H9 (cell line): ENCODE results near the gene LGALS4. TPM values are rescaled to one million over a fixed set of nuclear protein-coding genes. Genes with fewer than 3 reads are reported as not detected.
A peak's percentile ranks its signal among the peaks of the same experiment; 100 is the strongest.

ENCODE experiments used
- DNase-seq: peaks from one replicate; pipeline ENCODE4 v3.0.0-alpha.2; 2017
- H2AFZ ChIP-seq: one replicate; pipeline ENCODE4 v1.6.1; 2013; ENCODE audit warnings: mild to moderate bottlenecking, low read length, control low read depth, moderate library complexity
- H2AK5ac ChIP-seq: 2 replicates; pipeline ENCODE4 v1.6.1; 2013; ENCODE audit warnings: low read length, control low read depth, mixed read lengths; ENCODE audit not compliant: insufficient read length
- H2BK120ac ChIP-seq: one replicate; pipeline ENCODE4 v1.6.1; 2013; ENCODE audit warnings: low read depth, mild to moderate bottlenecking, low read length, control low read depth, inconsistent platforms; ENCODE audit not compliant: poor library complexity, severe bottlenecking
- H2BK12ac ChIP-seq: 2 replicates; pipeline ENCODE4 v1.6.1; 2013; ENCODE audit warnings: low read length, control low read depth, mixed read lengths, low read depth; ENCODE audit not compliant: insufficient read length
- H2BK15ac ChIP-seq: 2 replicates; pipeline ENCODE4 v1.6.1; 2013; ENCODE audit warnings: low read depth, low read length, control low read depth
- H2BK20ac ChIP-seq: one replicate; pipeline ENCODE4 v1.6.1; 2013; ENCODE audit warnings: low read depth, mild to moderate bottlenecking, low read length, control low read depth, inconsistent platforms; ENCODE audit not compliant: poor library complexity, severe bottlenecking
- H2BK5ac ChIP-seq: 2 replicates; pipeline ENCODE4 v1.6.1; 2013; ENCODE audit warnings: low read length, control low read depth, mixed read lengths; ENCODE audit not compliant: insufficient read length
- H3K14ac ChIP-seq: 2 replicates; pipeline ENCODE4 v1.6.1; 2013; ENCODE audit warnings: low read length, control low read depth; ENCODE audit not compliant: insufficient read depth
- H3K18ac ChIP-seq: 2 replicates; pipeline ENCODE4 v1.6.1; 2013; ENCODE audit warnings: low read depth, mild to moderate bottlenecking, mixed read lengths, low read length, control low read depth; ENCODE audit not compliant: insufficient read length
- H3K23ac ChIP-seq: 2 replicates; pipeline ENCODE4 v1.6.1; 2013; ENCODE audit warnings: low read length, control low read depth, mixed read lengths, low read depth; ENCODE audit not compliant: insufficient read length
- H3K23me2 ChIP-seq: 2 replicates; pipeline ENCODE4 v1.6.1; 2013; ENCODE audit warnings: low read depth, mild to moderate bottlenecking, mixed read lengths, low read length, control low read depth; ENCODE audit not compliant: insufficient read length, poor library complexity, severe bottlenecking
- H3K27ac ChIP-seq: 2 replicates; pipeline ENCODE4 v1.5.1; 2013; ENCODE audit warnings: low read length, control low read depth, mixed read lengths, low read depth; ENCODE audit not compliant: insufficient read length
- H3K27me3 ChIP-seq: 2 replicates; pipeline ENCODE4 v1.6.1; 2013; ENCODE audit warnings: low read length, control low read depth, inconsistent platforms; ENCODE audit not compliant: insufficient read depth
- H3K4ac ChIP-seq: 2 replicates; pipeline ENCODE4 v1.6.1; 2013; ENCODE audit warnings: low read depth, mild to moderate bottlenecking, control low read depth, inconsistent platforms, low read length, moderate library complexity
- H3K4me1 ChIP-seq: 2 replicates; pipeline ENCODE4 v1.6.1; 2013; ENCODE audit warnings: low read length, control low read depth, inconsistent platforms; ENCODE audit not compliant: insufficient read depth
- H3K4me2 ChIP-seq: 2 replicates; pipeline ENCODE4 v1.6.1; 2013; ENCODE audit warnings: low read length, control low read depth, mixed read lengths; ENCODE audit not compliant: insufficient read length, insufficient read depth
- H3K56ac ChIP-seq: 2 replicates; pipeline ENCODE4 v1.6.1; 2013; ENCODE audit warnings: low read depth, mild to moderate bottlenecking, mixed read lengths, low read length, control low read depth; ENCODE audit not compliant: insufficient read length
- H3K79me1 ChIP-seq: 2 replicates; pipeline ENCODE4 v1.6.1; 2013; ENCODE audit warnings: low read depth, mild to moderate bottlenecking, moderate library complexity, low read length, control low read depth, inconsistent platforms; ENCODE audit not compliant: insufficient read depth, poor library complexity, severe bottlenecking
- H3K79me2 ChIP-seq: 2 replicates; pipeline ENCODE4 v1.6.1; 2013; ENCODE audit warnings: low read length, control low read depth, inconsistent platforms; ENCODE audit not compliant: insufficient read depth
- H3K9ac ChIP-seq: 2 replicates; pipeline ENCODE4 v1.6.1; 2013; ENCODE audit warnings: low read length, control low read depth, mixed read lengths; ENCODE audit not compliant: insufficient read length; ENCODE audit errors: extremely low read depth
- H3K9me3 ChIP-seq: one replicate; pipeline ENCODE4 v1.6.1; 2013; ENCODE audit warnings: low read depth, low read length, inconsistent platforms; ENCODE audit not compliant: control insufficient read depth
- H3T11ph ChIP-seq: one replicate; pipeline ENCODE4 v1.6.1; 2013; ENCODE audit warnings: mild to moderate bottlenecking, low read length, control low read depth, inconsistent platforms
- H4K20me1 ChIP-seq: one replicate; pipeline ENCODE4 v1.6.1; 2013; ENCODE audit not compliant: control insufficient read depth, insufficient read length, insufficient read depth
- H4K5ac ChIP-seq: 2 replicates; pipeline ENCODE4 v1.6.1; 2013; ENCODE audit warnings: low read depth, mild to moderate bottlenecking, mixed read lengths, low read length, control low read depth; ENCODE audit not compliant: insufficient read length
- H4K8ac ChIP-seq: replicated peaks from 2 replicates; pipeline ENCODE4 v1.6.1; 2013; ENCODE audit warnings: low read length, control low read depth, mixed read lengths, low read depth; ENCODE audit not compliant: insufficient read length
- H4K91ac ChIP-seq: 2 replicates; pipeline ENCODE4 v1.6.1; 2013; ENCODE audit warnings: low read depth, mild to moderate bottlenecking, moderate library complexity, mixed read lengths, low read length, control low read depth; ENCODE audit not compliant: insufficient read length
- H3K27ac Mint-ChIP-seq, 3 experiments: 2 replicates in 2 of 3; 3 replicates in 1 of 3; pipeline ENCODE4 v1.8.0; 2020 to 2021; ENCODE audit warnings: mixed read lengths in 3 of 3, mild to moderate bottlenecking in 1 of 3, moderate library complexity in 1 of 3
- H3K27me3 Mint-ChIP-seq: 2 replicates; pipeline ENCODE4 v1.8.0; 2021; ENCODE audit warnings: low read depth, mild to moderate bottlenecking, moderate library complexity, mixed read lengths
- H3K36me3 Mint-ChIP-seq, 3 experiments: 2 replicates in 2 of 3; 3 replicates in 1 of 3; pipeline ENCODE4 v1.8.0; 2020 to 2021; ENCODE audit warnings: low read depth in 3 of 3, mixed read lengths in 3 of 3; ENCODE audit not compliant: insufficient read depth in 1 of 3
- H3K4me1 Mint-ChIP-seq, 2 experiments: 2 replicates each; pipeline ENCODE4 v1.8.0; 2020; ENCODE audit warnings: mixed read lengths in 2 of 2
- H3K4me3 Mint-ChIP-seq, 2 experiments: 2 replicates in 1 of 2; 3 replicates in 1 of 2; pipeline ENCODE4 v1.8.0; 2020 to 2021; ENCODE audit warnings: mild to moderate bottlenecking in 2 of 2, mixed read lengths in 2 of 2, moderate library complexity in 1 of 2
- H3K9me3 Mint-ChIP-seq, 2 experiments: 2 replicates in 1 of 2; 3 replicates in 1 of 2; pipeline ENCODE4 v1.8.0; 2020; ENCODE audit warnings: mild to moderate bottlenecking in 2 of 2, mixed read lengths in 2 of 2, moderate library complexity in 1 of 2
- WGBS: extraction: QIAGEN DNeasy Blood & Tissue Kit; methylation state at CpG from one replicate; pipeline ENCODE4 v1.1.7; 2013; ENCODE audit warnings: missing lambda C conversion rate, low lambda C conversion rate, mixed read lengths; ENCODE audit not compliant: insufficient read length; ENCODE audit errors: extremely low coverage; 5-methylcytosine and 5-hydroxymethylcytosine counted together
- total RNA-seq: library from RNA; stranded (reverse); gene quantifications from 2 replicates; pipeline ENCODE4 v1.2.1, GENCODE V29; 2021
- TF ChIP-seq, protein P1 (sequence below): fragments of 200-600 bp; sonication (generic); conservative IDR thresholded peaks from 3 replicates; pipeline ENCODE4 v1.8.0; 2021; ENCODE audit warnings: antibody characterized with exemption, mild to moderate bottlenecking

The LGALS4 gene
- total RNA-seq, 1 experiment from 2014 or later: 0.68 TPM

DNA sequence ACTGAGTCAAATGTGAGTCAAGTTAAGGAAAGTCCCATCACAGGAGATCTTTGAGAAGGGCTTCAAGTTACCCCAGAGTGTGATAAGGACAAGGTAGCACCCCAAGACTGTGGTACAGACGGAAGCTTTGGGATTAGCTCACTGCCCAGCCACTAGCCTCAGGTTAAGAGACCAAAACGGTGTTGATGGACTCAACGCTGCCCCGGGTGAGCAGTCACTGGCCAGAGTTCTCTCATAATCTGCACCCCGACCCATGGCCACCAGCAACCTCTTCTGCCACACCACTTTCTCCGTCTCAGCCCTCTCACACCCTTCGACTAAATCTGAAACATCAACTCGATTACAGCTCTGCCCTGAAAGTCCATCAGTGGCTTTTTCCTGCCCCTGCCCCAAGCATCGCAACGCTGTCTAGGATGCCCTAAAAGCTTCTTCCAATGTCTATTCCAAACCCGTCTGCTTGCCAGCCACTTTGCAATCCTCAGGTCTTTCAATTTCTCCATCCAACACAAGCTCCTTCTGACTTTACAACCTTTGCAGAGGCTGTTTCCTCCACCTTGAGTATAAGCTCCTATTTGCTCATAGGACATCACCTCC is 31.4 kb upstream of the LGALS4 start:
- peaks cover 18% of the 10 kb centered on the region for H3K79me2 ChIP-seq
- peak overlapping the region in 2 of 3 experiments; percentile 34 to 67; a peak in 4 of 7 replicates for H3K27ac Mint-ChIP-seq
- no CpG with 5 or more reads among the region's 11 CpGs for WGBS
- TF ChIP-seq, protein P1, sequence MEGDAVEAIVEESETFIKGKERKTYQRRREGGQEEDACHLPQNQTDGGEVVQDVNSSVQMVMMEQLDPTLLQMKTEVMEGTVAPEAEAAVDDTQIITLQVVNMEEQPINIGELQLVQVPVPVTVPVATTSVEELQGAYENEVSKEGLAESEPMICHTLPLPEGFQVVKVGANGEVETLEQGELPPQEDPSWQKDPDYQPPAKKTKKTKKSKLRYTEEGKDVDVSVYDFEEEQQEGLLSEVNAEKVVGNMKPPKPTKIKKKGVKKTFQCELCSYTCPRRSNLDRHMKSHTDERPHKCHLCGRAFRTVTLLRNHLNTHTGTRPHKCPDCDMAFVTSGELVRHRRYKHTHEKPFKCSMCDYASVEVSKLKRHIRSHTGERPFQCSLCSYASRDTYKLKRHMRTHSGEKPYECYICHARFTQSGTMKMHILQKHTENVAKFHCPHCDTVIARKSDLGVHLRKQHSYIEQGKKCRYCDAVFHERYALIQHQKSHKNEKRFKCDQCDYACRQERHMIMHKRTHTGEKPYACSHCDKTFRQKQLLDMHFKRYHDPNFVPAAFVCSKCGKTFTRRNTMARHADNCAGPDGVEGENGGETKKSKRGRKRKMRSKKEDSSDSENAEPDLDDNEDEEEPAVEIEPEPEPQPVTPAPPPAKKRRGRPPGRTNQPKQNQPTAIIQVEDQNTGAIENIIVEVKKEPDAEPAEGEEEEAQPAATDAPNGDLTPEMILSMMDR: no peak
- H2BK5ac ChIP-seq: no peak overlapping the region
- peaks cover 2% of the 10 kb centered on the region; the same call in 1 of the 2 replicates for H3K27me3 Mint-ChIP-seq
- H3K4me1 ChIP-seq: no peaks in the 10 kb centered on the region
- no peak overlapping the region for H3K27ac ChIP-seq
- H3K18ac ChIP-seq: no peak overlapping the region
- no peak overlapping the region for H2BK20ac ChIP-seq
- H3K27me3 ChIP-seq: no peaks in the 10 kb centered on the region
- H2AK5ac ChIP-seq: no peak overlapping the region
- no peaks in the 10 kb centered on the region for H3K9me3 ChIP-seq
- no peaks in the 10 kb centered on the region; a peak in 1 of 5 replicates for H3K9me3 Mint-ChIP-seq
- H3K23me2 ChIP-seq: peaks cover 8% of the 10 kb centered on the region
- H3K4ac ChIP-seq: no peak overlapping the region
- peaks cover 89 to 99% (median 98%) of the 10 kb centered on the region in 3 experiments for H3K36me3 Mint-ChIP-seq
- no peak overlapping the region for H3K9ac ChIP-seq
- H3K23ac ChIP-seq: no peak overlapping the region
- no peak overlapping the region for H3K4me2 ChIP-seq
- peak overlapping the region in 1 of 2 experiments; percentile 39; a peak in 2 of 5 replicates for H3K4me3 Mint-ChIP-seq
- H4K5ac ChIP-seq: no peak overlapping the region
- H3T11ph ChIP-seq: no peak overlapping the region
- H2AFZ ChIP-seq: no peak overlapping the region
- peaks cover 20 to 23% of the 10 kb centered on the region in 2 experiments for H3K4me1 Mint-ChIP-seq
- no peak overlapping the region for H2BK15ac ChIP-seq
- no peak overlapping the region for H2BK12ac ChIP-seq
- peaks cover 8% of the 10 kb centered on the region for H3K79me1 ChIP-seq
- no peak overlapping the region for H4K8ac ChIP-seq
- H3K56ac ChIP-seq: no peak overlapping the region
- no peak overlapping the region for H4K91ac ChIP-seq
- no peak overlapping the region for H3K14ac ChIP-seq
- no peak overlapping the region for H2BK120ac ChIP-seq
- H4K20me1 ChIP-seq: peaks cover 4% of the 10 kb centered on the region
- no peak for DNase-seq
